AG04450 (cell line): ENCODE results near the gene MFGE8. TPM values are rescaled to one million over a fixed set of nuclear protein-coding genes. Genes with fewer than 3 reads are reported as not detected.

Source experiments
- CTCF ChIA-PET: fragments of 300-600, 350-600 bp; formaldehyde crosslinking; extraction: SDS; loops from one replicate; lab custom pipeline; 2022; ENCODE audit warnings: antibody characterized with exemption, inconsistent platforms; lab: Charles Lee
- POLR2A ChIA-PET: fragments of 350-600 bp; formaldehyde crosslinking; extraction: SDS; loops from one replicate; lab custom pipeline; 2021; ENCODE audit warnings: antibody characterized with exemption, inconsistent platforms; lab: Yijun Ruan, JAX
- DNase-seq: peaks from one replicate; pipeline ENCODE4 v3.0.0-alpha.2; 2011; ENCODE audit warnings: low read depth, low spot score
- H3K27ac ChIP-seq: one replicate; pipeline ENCODE4 v1.5.1; 2012; ENCODE audit warnings: low read depth, low read length, control low read depth
- H3K27me3 ChIP-seq: one replicate; pipeline ENCODE4 v1.6.0; 2012; ENCODE audit warnings: low read length; ENCODE audit not compliant: control insufficient read depth, insufficient read depth
- H3K4me3 ChIP-seq: 2 replicates; pipeline ENCODE4 v1.5.1; 2011; ENCODE audit warnings: mild to moderate bottlenecking, low read depth, low read length, control low read depth
- H3K9me3 ChIP-seq: 2 replicates; pipeline ENCODE4 v1.5.1; 2012; ENCODE audit warnings: low read length; ENCODE audit not compliant: control insufficient read depth, insufficient read depth
- polyA minus RNA-seq: library from RNA; depleted of rRNA, polyadenylated mRNA; stranded (reverse); fragments of >200 nt; gene quantifications from 2 replicates; pipeline ENCODE4 v1.2.3, GENCODE V29; 2011; rRNA and poly(A)+ RNA removed
- polyA plus RNA-seq: library from polyadenylated mRNA; depleted of rRNA; stranded (reverse); fragments of >200 nt; gene quantifications from 2 replicates; pipeline ENCODE4 v1.2.3, GENCODE V29; 2011; rRNA removed
- TF ChIP-seq, protein P1 (sequence below): IDR thresholded peaks from 2 replicates; pipeline ENCODE4 v1.5.1; 2011; ENCODE audit warnings: low read depth, low read length, control low read depth, inconsistent platforms

Gene MFGE8, protein sequence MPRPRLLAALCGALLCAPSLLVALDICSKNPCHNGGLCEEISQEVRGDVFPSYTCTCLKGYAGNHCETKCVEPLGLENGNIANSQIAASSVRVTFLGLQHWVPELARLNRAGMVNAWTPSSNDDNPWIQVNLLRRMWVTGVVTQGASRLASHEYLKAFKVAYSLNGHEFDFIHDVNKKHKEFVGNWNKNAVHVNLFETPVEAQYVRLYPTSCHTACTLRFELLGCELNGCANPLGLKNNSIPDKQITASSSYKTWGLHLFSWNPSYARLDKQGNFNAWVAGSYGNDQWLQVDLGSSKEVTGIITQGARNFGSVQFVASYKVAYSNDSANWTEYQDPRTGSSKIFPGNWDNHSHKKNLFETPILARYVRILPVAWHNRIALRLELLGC
- polyA plus RNA-seq (904 and 1,035 TPM in 2 replicates), polyA minus RNA-seq (213 and 313 TPM in 2 replicates)

- Histone ChIP-seq H3K27me3 (no peaks in the 10 kb centered on the region), H3K4me3 (peak within 1 kb of the TSS; percentile 80), H3K27ac (peak within 1 kb of the TSS; percentile 80), H3K9me3 (no peaks in the 10 kb centered on the region; the same call in 1 of the 2 replicates)
- TF ChIP-seq, protein P1, sequence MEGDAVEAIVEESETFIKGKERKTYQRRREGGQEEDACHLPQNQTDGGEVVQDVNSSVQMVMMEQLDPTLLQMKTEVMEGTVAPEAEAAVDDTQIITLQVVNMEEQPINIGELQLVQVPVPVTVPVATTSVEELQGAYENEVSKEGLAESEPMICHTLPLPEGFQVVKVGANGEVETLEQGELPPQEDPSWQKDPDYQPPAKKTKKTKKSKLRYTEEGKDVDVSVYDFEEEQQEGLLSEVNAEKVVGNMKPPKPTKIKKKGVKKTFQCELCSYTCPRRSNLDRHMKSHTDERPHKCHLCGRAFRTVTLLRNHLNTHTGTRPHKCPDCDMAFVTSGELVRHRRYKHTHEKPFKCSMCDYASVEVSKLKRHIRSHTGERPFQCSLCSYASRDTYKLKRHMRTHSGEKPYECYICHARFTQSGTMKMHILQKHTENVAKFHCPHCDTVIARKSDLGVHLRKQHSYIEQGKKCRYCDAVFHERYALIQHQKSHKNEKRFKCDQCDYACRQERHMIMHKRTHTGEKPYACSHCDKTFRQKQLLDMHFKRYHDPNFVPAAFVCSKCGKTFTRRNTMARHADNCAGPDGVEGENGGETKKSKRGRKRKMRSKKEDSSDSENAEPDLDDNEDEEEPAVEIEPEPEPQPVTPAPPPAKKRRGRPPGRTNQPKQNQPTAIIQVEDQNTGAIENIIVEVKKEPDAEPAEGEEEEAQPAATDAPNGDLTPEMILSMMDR: 0 out of 2 replicates have a peak, but pooled peaks have one; percentile 6
- CTCF ChIA-PET: interaction anchor here (1.4 kb wide), 1 partner anchor 144 kb away, joined by 4 read pairs; no protein-coding TSS in a partner anchor
- DNase-seq: no peak
- POLR2A ChIA-PET: interaction anchor here (0.6 to 1.3 kb wide), 3 partner anchors 9 to 275 kb away, joined by 3 to 5 read pairs (median 3); no protein-coding TSS in a partner anchor
Measured at GRCh38 chr15:88913017-88913849, at the start of gene MFGE8. Gene MFGE8, minus strand, starts transcription at chr15:88913379. Its CDS starts 60 bp downstream, at chr15:88913319.

- TF ChIP-seq, protein P1: no peak
- POLR2A ChIA-PET: no interaction called here
- Histone ChIP-seq H3K9me3 (peaks cover under 1% of the 10 kb centered on the region; the same call in 1 of the 2 replicates), H3K4me3 (no peak overlapping the region), H3K27me3 (no peaks in the 10 kb centered on the region), H3K27ac (no peak overlapping the region)
- CTCF ChIA-PET: no interaction called here
- no peak for DNase-seq
Measured at GRCh38 chr15:88959445-88959844, 46.3 kb upstream of the MFGE8 start.

DNA sequence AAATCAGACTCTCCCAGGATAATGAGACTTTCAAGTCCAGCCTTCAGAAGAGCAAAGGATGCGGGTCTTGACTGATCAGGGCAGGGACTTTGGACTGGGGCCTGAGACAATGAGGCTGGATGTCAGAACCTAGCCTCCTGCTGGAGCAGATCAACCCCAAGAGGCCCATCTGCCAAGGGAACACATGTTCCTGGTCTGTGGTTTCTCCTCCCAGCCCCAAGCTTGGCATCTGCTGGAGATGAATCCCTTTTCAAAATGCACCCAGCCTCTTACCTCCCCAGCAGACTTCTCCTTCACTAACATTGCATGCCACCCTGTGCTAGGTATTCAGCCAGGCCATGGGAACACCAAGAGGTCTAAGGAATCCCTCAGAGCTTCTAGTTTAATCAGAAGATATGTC, 43.7 kb upstream of the MFGE8 start:
- DNase-seq: no peak
- POLR2A ChIA-PET: no interaction called here

DNA sequence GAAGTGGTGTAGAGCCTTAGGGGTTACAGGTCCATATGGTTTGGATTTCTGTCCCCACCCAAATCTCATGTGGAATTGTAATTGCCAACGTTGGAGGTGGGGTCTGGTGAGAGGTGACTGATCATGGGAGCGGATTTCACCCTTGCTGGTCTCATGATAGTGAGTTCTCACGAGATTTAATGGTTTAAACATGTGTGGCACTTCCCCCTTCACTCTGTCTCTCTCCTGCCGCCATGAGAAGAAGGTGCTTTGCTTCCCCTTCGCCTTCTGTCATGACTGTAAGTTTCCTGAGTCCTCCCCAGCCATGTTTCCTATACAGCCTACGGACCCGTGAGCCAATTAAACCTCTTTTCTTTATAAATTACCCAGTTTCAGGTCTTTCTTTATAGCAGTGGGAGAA, 43.1 kb upstream of the MFGE8 start:
- Histone ChIP-seq H3K27ac (no peak overlapping the region), H3K27me3 (no peaks in the 10 kb centered on the region), H3K9me3 (no peaks in the 10 kb centered on the region; the same call in 1 of the 2 replicates), H3K4me3 (no peak overlapping the region)
- POLR2A ChIA-PET: interaction anchor here (0.6 kb wide), 1 partner anchor 16 kb away, joined by 9 read pairs; no protein-coding TSS in a partner anchor
- CTCF ChIA-PET: no interaction called here
- DNase-seq: no peak
- TF ChIP-seq, protein P1: no peak

More for the DNA sequence above, 43.7 kb upstream of the MFGE8 start:
- H3K4me3 ChIP-seq: no peak overlapping the region
- TF ChIP-seq, protein P1: no peak
- CTCF ChIA-PET: interaction anchor here (0.6 kb wide), 1 partner anchor 76 kb away, joined by 8 read pairs; no protein-coding TSS in a partner anchor
- no peaks in the 10 kb centered on the region for H3K27me3 ChIP-seq
- no peaks in the 10 kb centered on the region; the same call in 1 of the 2 replicates for H3K9me3 ChIP-seq
- H3K27ac ChIP-seq: no peak overlapping the region
